GM12891 (cell line): ENCODE measurements around the gene NFYB.

Source experiments
- PAX5 ChIP-seq: IDR thresholded peaks from 2 replicates; pipeline ENCODE4 v1.6.1; 2011; ENCODE audit warnings: low read length, moderate library complexity, mild to moderate bottlenecking; ENCODE audit not compliant: insufficient read depth, severe bottlenecking
- POLR2A ChIP-seq: IDR thresholded peaks from 2 replicates; pipeline ENCODE4 v1.6.1; 2011; ENCODE audit warnings: low read depth, low read length, control low read depth
- POLR2AphosphoS5 ChIP-seq: IDR thresholded peaks from 2 replicates; pipeline ENCODE4 v1.6.1; 2011; ENCODE audit warnings: low read depth, low read length, control low read depth
- POU2F2 ChIP-seq: IDR thresholded peaks from 2 replicates; pipeline ENCODE4 v1.6.1; 2011; ENCODE audit warnings: low read depth, mild to moderate bottlenecking, control low read depth, low read length, moderate library complexity
- SPI1 ChIP-seq: IDR thresholded peaks from 2 replicates; pipeline ENCODE4 v1.6.1; 2011; ENCODE audit warnings: low read depth, low read length, control low read depth
- TAF1 ChIP-seq: IDR thresholded peaks from 2 replicates; pipeline ENCODE4 v1.6.1; 2011; ENCODE audit warnings: low read depth, low read length, control low read depth

GRCh38 chr12:104108755-104109445 is 29.1 kb downstream of the NFYB start:
- TF ChIP-seq POLR2A: no peak
- TF ChIP-seq POLR2AphosphoS5: no peak
- TF ChIP-seq SPI1: peak; percentile 39
- no peak for TF ChIP-seq POU2F2
- no peak for TF ChIP-seq TAF1
- no peak for TF ChIP-seq PAX5
